ENCODE results near the gene TICAM1. TPM values are rescaled to one million over a fixed set of nuclear protein-coding genes. Genes with fewer than 3 reads are reported as not detected.

The TICAM1 gene
- total and polyA plus RNA-seq, 2 of the 13 experiments (the other 11 are each of a cell fraction or from before 2014, with no cell fraction given) = 0.33 to 0.95 TPM

- TF ChIP-seq KLF16 (CRISPR knock-in tag; IDR thresholded peaks at IDR 0.05) = 0 out of 4 replicates have a peak, but pooled peaks of 1 of the 2 experiments have one; percentile 28
- no peak for TF ChIP-seq ZNF446 (CRISPR knock-in tag; IDR thresholded peaks at IDR 0.05)
- peak; percentile 38 for TF ChIP-seq JARID2 (CRISPR knock-in tag; IDR thresholded peaks at IDR 0.05; ENCODE audit: insufficient replicate concordance)
- no peak for TF ChIP-seq ZBTB33 (CRISPR knock-in tag; IDR thresholded peaks at IDR 0.05)
- TF ChIP-seq NR2C2 (CRISPR knock-in tag; IDR thresholded peaks at IDR 0.05; ENCODE audit: borderline replicate concordance) = peak; percentile 87
- no peak for TF ChIP-seq ZHX1 (CRISPR knock-in tag; IDR thresholded peaks at IDR 0.05; ENCODE audit: low read depth)
- no peak for TF ChIP-seq TEAD2 (CRISPR knock-in tag; IDR thresholded peaks at IDR 0.05)
- 0 out of 2 replicates have a peak, but pooled peaks have one; percentile 34 for TF ChIP-seq TBX2 (CRISPR knock-in tag; IDR thresholded peaks at IDR 0.05; ENCODE audit: borderline replicate concordance)
- TF ChIP-seq POLR2AphosphoS5 (IDR thresholded peaks at IDR 0.05; ENCODE audit: low read depth, low read length) = peak; percentile 41; the same call in 1 of the 2 replicates
- TF ChIP-seq SUZ12 (IDR thresholded peaks at IDR 0.05; ENCODE audit: low read depth, low read length) = peak; percentile 74
- peak; percentile 77 for TF ChIP-seq ZNF687 (CRISPR knock-in tag; IDR thresholded peaks at IDR 0.05)
- no peak for TF ChIP-seq IKZF4 (CRISPR knock-in tag; IDR thresholded peaks at IDR 0.05; ENCODE audit: borderline replicate concordance, low read depth, not compliant biosample characterization)
- TF ChIP-seq MAFF (IDR thresholded peaks at IDR 0.05; ENCODE audit: low read depth, low read length) = no peak
- no peak for TF ChIP-seq THRA (CRISPR knock-in tag; IDR thresholded peaks at IDR 0.05; ENCODE audit: borderline replicate concordance)
- TF ChIP-seq ZFP1 (CRISPR knock-in tag; IDR thresholded peaks at IDR 0.05) = no peak
These were observed 15.9 kb downstream of the TICAM1 start (continued) for GRCh38 chr19:4815426-4816201.

Data from HepG2 (cell line).